ENCODE data around the gene UTP4. TPM values are rescaled to one million over a fixed set of nuclear protein-coding genes. Genes with fewer than 3 reads are reported as not detected.

Gene UTP4
- total RNA-seq, 4 donors from 2014 or later, result 10.1 to 79.4 (median 17.6) TPM

DNA sequence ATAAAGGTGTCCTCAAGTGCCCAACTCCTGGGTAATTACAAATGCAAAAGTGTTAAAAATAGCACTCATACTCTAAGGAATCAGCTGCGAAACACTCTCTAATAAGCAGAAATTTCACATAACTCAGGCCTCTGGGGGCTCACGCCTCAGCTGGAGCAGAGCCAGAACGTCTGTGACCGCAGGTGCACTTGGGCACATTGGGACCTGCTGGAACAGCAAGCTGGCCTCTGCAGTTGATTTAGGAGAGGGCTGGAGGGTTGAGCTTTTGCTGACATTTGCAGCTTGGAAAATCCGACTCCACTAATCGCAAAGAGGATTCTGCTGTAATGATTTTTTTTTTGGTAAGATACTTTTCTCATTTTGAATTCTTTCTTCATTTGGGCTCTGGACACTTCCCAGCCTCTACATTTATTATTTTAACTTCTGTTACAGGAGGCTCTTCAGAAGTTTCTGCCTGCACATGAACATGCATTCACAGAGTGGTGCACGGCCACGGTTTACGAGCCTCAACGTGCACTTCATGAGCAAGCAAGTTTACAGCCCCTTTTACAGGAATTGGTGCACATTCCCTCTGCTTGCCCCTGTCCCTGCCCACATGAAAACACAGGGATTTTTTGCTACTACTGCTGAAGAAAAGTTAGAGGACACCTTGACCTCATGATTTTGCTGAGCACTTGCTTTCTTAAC, 50.4 kb downstream of the UTP4 start:
- intact Hi-C loops (cut with DNase I; ENCODE audit: low total_unique reads), result no loop called here
- DNase-seq, result no peak
- Histone ChIP-seq H3K4me3 (no peak overlapping the region), H3K9me3 (no peaks in the 10 kb centered on the region), H3K36me3 (no peaks in the 10 kb centered on the region), H3K27me3 (no peaks in the 10 kb centered on the region), H3K4me1 (peaks cover 18 to 35% (median 34%) of the 10 kb centered on the region in 4 donors), H3K27ac (no peak overlapping the region)
- WGBS, 2 donors (ENCODE audit: low coverage in 1 of 2), result 57 to 66% methylated on average over 6 to 10 of the region's 10 CpGs
- in situ Hi-C loops (cut with MboI; ENCODE audit: low pct_ligation_motif_present in 1 of 4, low pct_unique_long_range_greater_than_20kb in 1 of 4, low sequenced_read_pairs in 3 of 4), result no loop called here
- TF ChIP-seq CTCF (IDR thresholded peaks at IDR 0.05) (no peak), POLR2A (IDR thresholded peaks at IDR 0.05) (no peak), POLR2AphosphoS5 (IDR thresholded peaks at IDR 0.05) (no peak), EP300 (IDR thresholded peaks at IDR 0.05; ENCODE audit: low read depth) (no peak)

DNA sequence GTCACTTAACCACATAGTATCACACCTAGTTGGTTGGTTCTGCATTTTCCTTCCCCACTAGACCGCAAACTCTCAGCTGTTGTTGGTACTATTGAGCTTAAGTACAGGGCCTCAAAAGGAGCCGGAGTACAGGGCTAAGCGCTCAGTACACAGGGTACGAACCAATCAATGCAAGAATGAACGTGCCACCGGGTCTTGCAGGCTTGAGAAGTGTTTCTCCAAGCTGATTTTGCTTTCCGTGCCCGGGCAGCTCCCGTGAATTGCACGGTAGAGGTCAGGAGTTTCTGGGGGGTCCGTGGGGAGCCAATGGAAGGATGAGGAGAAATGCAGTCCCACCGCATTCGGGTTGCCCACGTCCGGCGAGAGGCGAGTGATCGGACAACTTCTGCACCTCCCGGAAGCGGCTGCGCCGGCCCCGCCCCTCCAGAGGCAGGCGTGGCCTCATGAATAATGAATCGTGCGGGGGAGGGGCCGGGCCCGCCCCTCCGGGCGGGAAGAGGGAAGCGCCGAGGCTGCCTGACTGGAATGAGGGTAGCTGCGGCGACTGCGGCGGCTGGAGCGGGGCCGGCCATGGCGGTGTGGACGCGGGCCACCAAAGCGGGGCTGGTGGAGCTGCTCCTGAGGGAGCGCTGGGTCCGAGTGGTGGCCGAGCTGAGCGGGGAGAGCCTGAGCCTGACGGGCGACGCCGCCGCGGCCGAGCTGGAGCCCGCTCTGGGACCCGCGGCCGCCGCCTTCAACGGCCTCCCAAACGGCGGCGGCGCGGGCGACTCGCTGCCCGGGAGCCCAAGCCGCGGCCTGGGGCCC, 54.4 kb downstream of the UTP4 start, which contains the start of gene SNTB2:
Gene SNTB2, plus strand, starts transcription at position 523 of the 804 bp plus-strand sequence. Its CDS starts 3 bp downstream, at position 526.
- Histone ChIP-seq H3K27ac (peak within 1 kb of the TSS; percentile 95 to 98 (median 96)), H3K4me3 (peak within 1 kb of the TSS; percentile 78 to 94 (median 82)), H3K27me3 (no peaks in the 10 kb centered on the region), H3K4me1 (peaks cover 4 to 38% (median 36%) of the 10 kb centered on the region in 4 donors), H3K9me3 (no peaks in the 10 kb centered on the region), H3K36me3 (no peaks in the 10 kb centered on the region)
- 0 to 1% methylated on average over 8 to 41 of the region's 69 CpGs for WGBS, 2 donors (ENCODE audit: low coverage in 1 of 2)
- TF ChIP-seq EP300 (IDR thresholded peaks at IDR 0.05; ENCODE audit: low read depth) (no peak), POLR2A (IDR thresholded peaks at IDR 0.05) (peak; percentile 92), POLR2AphosphoS5 (IDR thresholded peaks at IDR 0.05) (peak; percentile 93 to 97 (median 94))
- in situ Hi-C loops (cut with MboI; ENCODE audit: low pct_ligation_motif_present in 1 of 4, low pct_unique_long_range_greater_than_20kb in 1 of 4, low sequenced_read_pairs in 3 of 4), result no loop called here
- DNase-seq, result peak; percentile 96
- intact Hi-C loops (cut with DNase I; ENCODE audit: low total_unique reads), result no loop called here

DNA sequence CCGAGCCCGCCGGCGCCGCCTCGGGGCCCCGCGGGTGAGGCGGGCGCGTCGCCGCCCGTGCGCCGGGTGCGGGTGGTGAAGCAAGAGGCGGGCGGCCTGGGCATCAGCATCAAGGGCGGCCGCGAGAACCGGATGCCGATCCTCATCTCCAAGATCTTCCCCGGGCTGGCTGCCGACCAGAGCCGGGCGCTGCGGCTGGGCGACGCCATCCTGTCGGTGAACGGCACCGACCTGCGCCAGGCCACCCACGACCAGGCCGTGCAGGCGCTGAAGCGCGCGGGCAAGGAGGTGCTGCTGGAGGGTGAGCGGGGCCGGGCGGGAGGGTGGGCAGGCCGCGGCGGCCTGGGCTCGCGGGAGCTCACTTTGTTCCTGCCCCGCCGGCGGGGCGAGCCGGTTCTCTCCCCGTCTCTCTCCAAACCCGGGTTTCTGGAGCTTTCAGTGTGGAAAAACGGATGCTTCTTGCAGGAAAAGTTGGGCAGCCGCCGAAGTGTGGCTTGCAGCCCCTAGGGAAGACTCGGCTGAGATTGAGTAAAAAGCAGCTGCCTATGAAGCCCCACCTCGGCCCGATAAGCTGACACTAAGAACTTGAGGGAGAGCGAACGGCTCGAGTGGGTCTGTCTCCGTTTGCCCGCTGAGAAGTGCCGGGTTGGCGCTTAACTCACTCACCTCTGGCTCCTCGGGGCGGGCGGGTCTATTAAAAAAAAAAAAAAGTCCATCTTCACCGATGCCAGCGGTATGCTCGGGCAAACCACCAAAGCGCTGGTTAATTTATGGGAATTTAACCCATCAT, 55.2 kb downstream of the UTP4 start:
- Histone ChIP-seq H3K4me3 (peak overlapping the region; percentile 78 to 94 (median 80)), H3K36me3 (no peaks in the 10 kb centered on the region), H3K9me3 (no peaks in the 10 kb centered on the region), H3K27ac (peak overlapping the region; percentile 95 to 98 (median 96)), H3K27me3 (no peaks in the 10 kb centered on the region), H3K4me1 (peaks cover 4 to 41% (median 36%) of the 10 kb centered on the region in 4 donors)
- TF ChIP-seq POLR2AphosphoS5 (IDR thresholded peaks at IDR 0.05) (no peak), POLR2A (IDR thresholded peaks at IDR 0.05) (peak; percentile 34)
- in situ Hi-C loops (cut with MboI; ENCODE audit: low pct_ligation_motif_present in 1 of 4, low pct_unique_long_range_greater_than_20kb in 1 of 4, low sequenced_read_pairs in 3 of 4) (no loop called here), intact Hi-C loops (cut with DNase I; ENCODE audit: low total_unique reads) (no loop called here)
- 0% methylated on average over 29 of the region's 76 CpGs; no CpG with 5 or more reads in 1 of the 2 donors for WGBS, 2 donors (ENCODE audit: low coverage in 1 of 2)
- DNase-seq, result peak; percentile 62

DNA sequence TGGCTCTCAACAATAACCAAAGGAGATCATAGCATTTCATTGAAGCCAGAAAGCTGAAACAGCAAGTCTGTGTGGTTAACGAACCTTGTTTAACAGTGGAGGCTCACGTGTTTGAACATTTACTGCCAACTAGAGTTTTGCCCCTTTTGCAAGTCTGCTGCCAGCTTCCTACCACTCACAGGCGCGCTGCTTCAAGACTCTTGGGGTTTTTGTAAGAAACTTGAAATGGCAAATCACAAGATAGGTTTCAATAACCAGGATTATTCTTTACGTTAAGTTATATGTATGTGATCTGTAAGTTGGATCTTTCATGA, 55.7 kb downstream of the UTP4 start:
- H3K27me3 ChIP-seq, result no peaks in the 10 kb centered on the region
- intact Hi-C loops (cut with DNase I; ENCODE audit: low total_unique reads), result no loop called here
- TF ChIP-seq EP300 (IDR thresholded peaks at IDR 0.05; ENCODE audit: low read depth) (no peak), CTCF (IDR thresholded peaks at IDR 0.05) (no peak), POLR2A (IDR thresholded peaks at IDR 0.05) (no peak), POLR2AphosphoS5 (IDR thresholded peaks at IDR 0.05) (no peak)
- H3K27ac ChIP-seq, result peak overlapping the region; percentile 95 to 98 (median 96)
- peaks cover 4 to 35% (median 30%) of the 10 kb centered on the region in 4 donors for H3K4me1 ChIP-seq
- H3K9me3 ChIP-seq, result no peaks in the 10 kb centered on the region
- in situ Hi-C loops (cut with MboI; ENCODE audit: low pct_ligation_motif_present in 1 of 4, low pct_unique_long_range_greater_than_20kb in 1 of 4, low sequenced_read_pairs in 3 of 4), result no loop called here
- no peak for DNase-seq
- no peaks in the 10 kb centered on the region for H3K36me3 ChIP-seq
- WGBS, 2 donors (ENCODE audit: low coverage in 1 of 2), result 5% methylated on average over 5 of the region's 5 CpGs; no CpG with 5 or more reads in 1 of the 2 donors
- peak overlapping the region; percentile 78 to 94 (median 80) for H3K4me3 ChIP-seq
